ENCODE data around the gene AKAP9.

GRCh38 chr7:91915401-91916050 is 25.1 kb upstream of the AKAP9 start:
- TF ChIP-seq CTCF (IDR thresholded peaks at IDR 0.05; ENCODE audit: poor library complexity) = no peak
- no peak for TF ChIP-seq EZH2 (IDR thresholded peaks at IDR 0.05; ENCODE audit: borderline replicate concordance)
- TF ChIP-seq EZH2phosphoT487 (IDR thresholded peaks at IDR 0.05; ENCODE audit: low read depth, severe bottlenecking, unreplicated experiment) = no peak

Data from hepatocyte (in vitro differentiated cells).